Measurements from ENCODE around the gene TMEM179. TPM values are rescaled to one million over a fixed set of nuclear protein-coding genes. Genes with fewer than 3 reads are reported as not detected.
A peak's percentile ranks its signal among the peaks of the same experiment; 100 is the strongest.

TMEM179 gene
- total RNA-seq, 1 donor from 2014 or later = 0.30 TPM

DNA sequence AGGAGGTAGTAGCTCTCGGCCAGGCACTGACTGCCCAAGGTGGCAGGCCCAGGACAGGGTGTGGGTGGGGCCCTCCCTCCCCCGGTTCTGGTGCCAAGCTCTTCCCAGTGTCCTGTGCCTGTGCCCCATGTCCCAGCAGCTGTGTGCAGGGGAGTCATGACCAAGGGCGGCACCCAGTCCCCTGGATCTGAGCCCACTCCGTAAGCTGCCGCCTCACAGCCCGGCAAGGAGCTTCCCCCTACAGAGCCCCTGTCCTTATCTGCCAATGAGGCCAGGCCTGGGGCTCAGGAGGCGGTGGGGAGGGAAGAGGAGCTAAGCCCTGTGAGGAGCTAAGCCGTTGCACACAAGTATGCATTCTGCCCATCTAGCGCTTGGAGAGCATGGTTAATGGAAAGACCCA lies 30.6 kb downstream of the TMEM179 start:
- ATAC-seq (no peak), DNase-seq (ENCODE audit: low spot score) (no peak)

DNA sequence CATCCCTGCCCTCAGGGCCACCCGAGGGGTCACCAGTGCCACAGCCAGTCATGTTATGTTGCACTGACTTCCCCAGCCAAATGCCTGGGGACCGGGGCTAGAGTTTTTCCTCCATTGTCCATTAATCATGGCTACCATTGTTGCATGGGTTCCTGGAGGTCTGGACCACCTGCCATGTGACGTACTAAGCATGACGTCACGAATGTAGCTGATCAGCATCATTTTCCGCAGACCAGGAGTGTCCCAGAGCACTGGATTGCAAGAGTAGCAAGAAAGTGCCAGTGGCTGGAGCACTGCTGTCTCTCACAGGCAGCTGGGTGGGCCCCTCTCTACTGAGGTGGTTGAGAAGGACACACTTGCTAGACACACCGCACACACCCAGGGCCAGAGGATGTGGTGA lies 31.9 kb downstream of the TMEM179 start:
- DNase-seq (ENCODE audit: low spot score) (no peak), ATAC-seq (no peak)

DNA sequence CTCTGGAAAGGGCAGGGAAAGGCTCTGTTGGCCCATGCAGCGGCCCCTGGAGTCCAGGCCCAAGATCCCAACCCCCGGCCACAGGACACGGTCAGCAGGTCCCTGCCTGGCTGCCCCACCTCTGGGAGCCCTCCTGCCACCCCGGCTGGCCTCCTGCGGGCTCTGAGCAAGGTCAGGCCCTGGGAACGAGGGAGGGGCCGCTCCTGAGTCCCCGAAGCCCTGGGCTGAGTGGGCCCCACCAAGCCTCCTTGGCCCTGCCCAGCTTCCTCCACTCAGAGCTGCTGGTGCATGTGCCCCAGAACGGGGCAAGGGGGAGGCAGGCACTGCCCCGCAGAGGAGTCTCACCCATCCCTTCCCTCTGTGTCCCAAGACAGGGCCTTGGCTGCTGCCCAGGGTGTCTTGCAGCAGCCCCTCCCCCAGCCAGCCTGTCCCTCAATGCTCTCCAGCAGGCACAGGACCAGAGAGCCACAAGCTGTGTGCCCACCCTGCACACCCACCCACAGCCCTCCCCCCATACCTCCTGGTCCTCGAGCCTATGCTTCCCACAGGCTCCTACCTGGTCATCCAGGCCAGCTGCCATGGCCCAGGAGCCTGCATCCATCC lies 32.4 kb downstream of the TMEM179 start:
- no peak for ATAC-seq
- no peak for DNase-seq (ENCODE audit: low spot score)

DNA sequence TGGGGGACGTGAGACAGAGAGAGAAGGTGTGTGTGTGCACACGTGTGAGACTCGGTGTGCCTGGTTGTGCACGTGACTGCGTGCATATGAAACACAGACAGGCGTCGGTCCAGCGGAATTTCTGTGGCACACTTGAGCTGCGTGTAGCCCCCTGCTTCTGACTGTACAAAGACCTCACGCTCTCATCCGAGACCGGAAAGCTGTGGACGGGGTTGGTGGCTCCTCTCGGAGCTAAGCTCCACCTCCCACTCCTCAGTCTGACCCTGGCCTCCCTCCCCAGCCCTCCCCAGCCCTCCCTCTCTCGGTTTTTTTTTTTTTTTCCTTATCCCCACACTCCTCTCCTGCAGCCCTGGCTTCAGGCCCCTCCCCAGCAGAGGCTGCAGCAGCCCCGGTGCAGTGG lies 33.3 kb downstream of the TMEM179 start:
- DNase-seq (ENCODE audit: low spot score) = no peak
- no peak for ATAC-seq

DNA sequence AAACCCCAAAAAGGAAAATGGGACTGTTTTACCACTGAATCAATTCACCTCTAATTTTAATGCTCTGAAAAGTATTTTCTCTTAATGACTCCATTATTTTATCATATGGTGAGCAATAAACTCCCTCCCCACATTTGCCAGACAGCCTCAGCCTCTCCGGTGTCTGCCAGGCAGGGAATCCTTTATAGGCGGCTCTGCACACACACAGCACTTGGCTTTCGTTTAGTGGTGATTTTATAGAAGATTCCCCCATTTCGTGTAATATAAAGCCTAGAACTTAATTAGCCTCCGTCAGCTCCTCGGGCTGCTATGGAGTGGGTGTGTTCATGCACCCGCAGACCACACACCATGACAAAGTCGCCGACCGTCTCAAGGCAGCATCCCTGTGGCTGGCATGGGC lies 35.1 kb downstream of the TMEM179 start:
- no peak for DNase-seq (ENCODE audit: low spot score)
- no peak for ATAC-seq

DNA sequence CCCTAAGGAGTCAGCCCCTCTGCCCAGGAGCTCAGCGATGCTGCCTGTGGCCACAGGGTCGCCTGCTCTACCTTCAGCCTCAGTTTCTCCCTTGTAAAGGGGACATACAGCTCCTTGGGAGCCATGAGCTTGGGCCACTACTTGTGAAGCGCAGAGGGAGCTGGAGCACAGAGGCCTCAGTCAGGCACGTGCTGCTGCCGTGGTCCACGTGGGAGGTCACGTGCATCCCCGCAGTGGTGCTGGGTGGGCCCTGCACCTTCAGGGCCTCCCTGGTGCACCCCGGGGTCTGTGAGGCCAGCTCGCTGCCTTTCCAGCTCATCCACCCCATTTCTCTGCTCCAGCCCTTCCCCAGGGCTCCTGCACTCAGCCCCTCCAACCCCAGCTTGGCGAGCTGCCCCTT lies 36.0 kb downstream of the TMEM179 start:
- no peak for ATAC-seq

DNA sequence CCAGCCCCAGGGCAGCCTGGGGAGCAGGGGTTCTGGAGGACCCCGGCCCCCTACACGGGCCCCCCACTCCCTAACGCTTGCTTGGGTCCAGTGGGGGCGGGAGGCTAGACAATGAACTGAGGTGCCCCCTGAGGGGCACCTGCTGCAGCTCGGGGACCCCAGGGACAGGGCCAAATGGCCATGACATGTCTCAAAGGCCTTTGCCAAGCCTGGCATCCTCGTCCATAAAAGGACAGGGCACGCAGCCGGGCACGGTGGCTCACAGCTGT lies 36.7 kb downstream of the TMEM179 start:
- DNase-seq (ENCODE audit: low spot score) = no peak
- ATAC-seq = no peak

More for the DNA sequence above, 36.0 kb downstream of the TMEM179 start:
- DNase-seq (ENCODE audit: low spot score) = no peak

DNA sequence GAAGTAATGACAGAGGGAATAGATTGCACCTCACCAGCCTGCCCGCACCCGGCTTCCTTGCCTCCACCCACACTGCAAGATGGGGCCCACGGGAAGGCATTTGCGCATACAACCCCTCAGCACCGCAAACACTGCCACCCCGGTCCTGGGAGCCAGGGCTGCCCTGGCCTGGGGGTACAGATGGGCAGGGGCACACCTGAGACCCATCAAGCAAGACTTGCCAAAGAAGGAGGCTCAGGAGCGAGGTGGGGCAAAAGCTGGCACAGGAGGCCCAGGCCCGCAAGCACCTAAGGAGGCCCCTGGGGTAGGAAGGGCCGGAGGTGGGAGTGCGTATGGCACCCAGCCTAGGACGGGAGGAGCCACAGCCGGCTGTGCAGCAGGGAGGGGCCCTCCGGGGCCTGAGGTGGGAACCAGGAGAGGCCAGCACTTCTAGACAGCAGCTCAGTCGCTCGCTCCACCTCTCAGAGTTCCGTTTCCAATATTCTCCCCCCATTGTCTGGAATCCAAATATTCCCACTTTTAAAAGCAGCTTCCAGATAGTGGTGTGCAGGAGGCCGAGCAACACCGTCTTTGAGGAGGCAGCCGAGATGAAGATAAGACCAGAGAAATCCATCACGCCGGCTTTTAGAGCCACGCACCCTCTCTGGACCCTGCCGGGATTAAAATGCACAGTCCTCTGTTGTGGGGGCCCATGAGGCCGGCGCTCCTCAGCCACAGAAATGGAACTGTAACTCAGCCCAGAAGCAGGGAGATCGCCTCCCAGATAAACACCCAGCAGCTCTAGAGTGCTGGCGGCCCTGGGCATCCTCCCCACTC lies 37.2 kb downstream of the TMEM179 start:
- ATAC-seq (no peak), DNase-seq (ENCODE audit: low spot score) (no peak)

DNA sequence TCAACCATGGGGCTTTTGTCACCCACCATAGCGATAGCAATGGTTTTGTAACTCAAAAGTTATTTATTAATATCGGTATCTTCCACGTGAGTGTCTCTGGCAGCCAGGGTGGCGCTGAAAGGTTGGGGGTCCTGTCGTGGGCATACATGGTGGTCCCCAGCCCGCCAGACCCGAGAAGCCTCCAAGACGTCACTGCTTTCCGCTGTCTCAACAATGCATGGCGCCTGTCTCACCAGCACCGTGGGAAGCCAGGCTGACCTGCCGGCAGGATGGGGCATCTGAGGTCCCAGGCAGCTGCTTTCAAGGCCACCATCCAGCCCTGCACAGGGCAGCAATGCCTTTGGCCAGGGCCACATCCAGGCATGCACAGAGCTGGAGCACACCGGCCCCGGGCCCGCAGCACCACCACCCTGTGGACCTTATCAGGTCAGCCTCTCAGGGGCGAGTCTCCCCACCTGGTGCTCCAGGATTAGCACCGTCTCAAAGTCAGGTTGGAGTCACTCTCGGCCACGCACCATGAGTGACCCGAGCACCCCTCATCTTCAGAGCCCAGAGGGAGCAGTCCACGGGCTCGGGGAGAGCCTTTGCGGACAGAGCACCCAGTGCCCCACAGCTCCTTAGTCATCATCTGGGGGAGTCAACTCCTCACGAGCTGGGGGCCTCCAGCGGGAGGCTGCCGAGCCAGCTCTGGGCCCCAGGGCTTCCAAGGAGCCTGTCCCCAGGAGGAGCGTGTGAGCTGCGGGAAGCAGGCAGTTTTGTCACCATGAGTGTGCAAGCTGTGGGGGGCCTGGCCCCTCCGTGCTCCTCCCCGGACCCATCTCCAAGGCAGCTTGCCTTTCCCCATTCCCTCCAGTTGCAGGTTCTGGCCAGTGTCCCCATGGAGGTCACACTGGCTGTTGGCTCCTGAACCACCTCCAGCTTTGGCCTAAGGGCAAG lies 39.6 kb downstream of the TMEM179 start:
- DNase-seq (ENCODE audit: low spot score) = no peak
- no peak for ATAC-seq

DNA sequence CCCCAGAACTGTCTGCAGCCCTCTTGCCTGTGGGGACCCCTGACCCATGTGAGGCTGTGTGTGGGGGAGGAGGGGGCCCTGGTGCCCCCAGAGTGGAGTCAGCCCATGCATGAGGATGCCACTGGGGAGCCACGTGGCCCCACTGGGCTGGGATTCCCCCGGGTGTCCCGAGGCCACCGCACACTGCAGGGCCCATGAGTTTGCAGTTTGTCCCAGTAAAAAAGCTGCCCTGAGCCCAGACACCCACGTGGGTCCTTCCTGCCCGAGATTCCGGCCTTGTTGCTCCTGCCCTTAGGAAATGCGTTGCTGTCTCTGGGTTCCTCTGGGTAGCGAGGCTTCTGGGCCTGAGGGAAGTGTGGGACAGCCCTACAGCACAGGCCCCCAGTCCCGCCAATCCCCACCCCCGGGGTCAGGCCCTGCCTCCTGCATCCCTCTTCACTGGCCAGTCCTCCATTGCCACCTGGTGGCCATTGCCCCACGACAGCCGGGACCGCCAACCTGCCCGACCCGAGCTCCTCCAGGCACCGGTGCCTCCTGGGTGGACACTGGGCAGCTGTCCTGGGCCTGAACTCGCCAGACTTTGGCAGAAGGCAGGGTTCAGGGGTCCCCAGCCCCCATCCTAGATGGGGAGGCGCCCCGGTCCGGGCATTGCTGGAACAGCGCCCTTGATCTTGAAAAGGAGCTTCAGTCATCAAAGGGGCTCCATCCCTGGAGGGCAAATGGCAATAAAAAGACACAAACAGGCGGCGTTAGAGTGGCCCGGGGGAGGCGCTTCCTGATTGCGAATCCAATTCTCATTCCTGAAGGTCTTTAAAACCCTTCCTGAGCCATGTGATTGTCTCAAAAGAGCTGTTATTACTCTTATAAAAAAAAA lies 40.6 kb downstream of the TMEM179 start:
- ATAC-seq (peak; percentile 88), DNase-seq (ENCODE audit: low spot score) (peak; percentile 77)

DNA sequence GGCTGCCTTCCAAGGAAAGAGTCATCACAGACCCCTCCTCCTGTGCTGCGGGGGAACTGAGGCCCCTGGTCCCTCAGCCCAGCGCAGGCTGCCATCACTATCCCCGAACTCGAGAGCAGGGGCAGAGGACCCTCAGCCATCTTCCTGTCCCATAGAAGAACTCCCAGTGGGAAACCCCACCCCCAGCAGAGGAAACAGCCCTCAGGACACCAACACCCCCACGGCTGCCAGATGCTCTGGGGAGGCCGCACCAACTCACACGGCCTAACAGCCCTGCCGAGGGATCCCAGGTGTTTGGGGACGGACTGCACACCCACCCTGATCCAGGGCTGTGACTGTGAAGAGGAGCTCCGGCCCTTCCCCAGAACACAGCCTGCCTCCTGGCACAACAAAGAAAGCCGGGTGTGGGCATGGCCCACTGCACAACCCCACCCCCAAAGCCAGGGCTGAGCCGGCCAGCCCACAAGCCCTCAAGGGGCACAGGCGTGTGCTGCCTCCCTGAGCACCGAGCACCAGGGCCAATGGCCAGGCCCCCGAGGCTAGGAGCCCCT lies 41.3 kb downstream of the TMEM179 start:
- no peak for ATAC-seq
- no peak for DNase-seq (ENCODE audit: low spot score)

DNA sequence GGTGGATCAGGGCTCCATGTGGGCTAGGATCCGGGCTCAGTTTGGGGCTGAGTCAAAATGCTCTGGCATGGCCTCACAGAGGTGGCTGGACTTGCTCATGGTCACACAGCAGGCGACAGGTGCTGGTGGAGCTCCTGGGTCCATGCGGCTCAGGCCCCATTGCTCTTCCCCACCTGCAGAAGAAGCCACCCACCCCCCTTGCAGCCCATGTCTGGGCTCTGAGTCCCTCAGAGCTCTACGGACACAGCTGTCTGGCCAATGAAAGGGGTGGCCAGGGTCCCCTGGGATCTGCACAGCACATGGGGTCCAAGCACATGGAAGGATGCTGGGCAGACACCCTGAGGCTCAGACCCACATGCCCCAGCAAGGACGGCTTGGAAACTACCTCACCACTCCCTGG lies 42.0 kb downstream of the TMEM179 start:
- DNase-seq (ENCODE audit: low spot score) = no peak

DNA sequence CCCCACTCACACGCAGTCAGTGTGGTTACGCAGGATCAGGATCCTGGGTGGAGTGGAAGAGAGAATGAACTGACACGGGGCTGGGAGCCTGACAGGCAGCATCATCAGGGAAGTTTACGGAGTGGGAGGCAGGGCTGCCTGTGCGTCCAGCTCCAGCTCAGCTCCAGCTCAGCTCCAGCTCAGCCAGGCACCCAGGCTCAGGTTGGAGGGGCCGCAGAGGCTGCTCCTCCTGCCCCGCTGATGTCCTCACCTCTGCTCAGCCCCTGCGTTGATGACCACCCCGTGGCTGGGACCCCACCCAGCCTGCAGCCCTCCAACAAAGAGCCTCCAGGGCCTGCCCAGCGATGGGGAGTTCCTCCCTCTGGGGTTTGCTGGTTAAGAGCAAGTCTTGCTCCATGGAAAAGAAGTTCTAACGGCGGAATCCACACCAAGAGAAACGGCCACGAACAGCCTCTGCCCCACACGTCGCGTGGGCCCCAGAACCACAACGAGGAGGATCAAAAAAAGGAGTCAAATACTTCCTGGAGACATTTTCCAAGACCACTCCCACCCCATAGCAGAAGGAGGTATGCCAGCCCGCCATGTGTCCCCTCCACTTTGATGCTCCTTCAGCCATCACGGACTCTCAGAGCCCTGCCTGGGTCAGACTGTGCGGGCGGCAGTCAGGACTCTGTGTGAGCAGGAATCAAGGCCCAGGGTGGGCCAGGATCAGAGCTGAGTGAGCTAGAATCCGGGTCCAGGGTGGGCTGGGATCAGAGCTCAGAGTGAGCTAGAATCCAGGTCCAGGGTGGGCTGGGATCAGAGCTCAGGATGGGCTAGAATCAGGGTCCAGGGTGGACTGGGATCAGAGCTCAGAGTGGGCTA lies 42.7 kb downstream of the TMEM179 start:
- no peak for ATAC-seq
- DNase-seq (ENCODE audit: low spot score) = no peak

More for the DNA sequence above, 42.0 kb downstream of the TMEM179 start:
- no peak for ATAC-seq

DNA sequence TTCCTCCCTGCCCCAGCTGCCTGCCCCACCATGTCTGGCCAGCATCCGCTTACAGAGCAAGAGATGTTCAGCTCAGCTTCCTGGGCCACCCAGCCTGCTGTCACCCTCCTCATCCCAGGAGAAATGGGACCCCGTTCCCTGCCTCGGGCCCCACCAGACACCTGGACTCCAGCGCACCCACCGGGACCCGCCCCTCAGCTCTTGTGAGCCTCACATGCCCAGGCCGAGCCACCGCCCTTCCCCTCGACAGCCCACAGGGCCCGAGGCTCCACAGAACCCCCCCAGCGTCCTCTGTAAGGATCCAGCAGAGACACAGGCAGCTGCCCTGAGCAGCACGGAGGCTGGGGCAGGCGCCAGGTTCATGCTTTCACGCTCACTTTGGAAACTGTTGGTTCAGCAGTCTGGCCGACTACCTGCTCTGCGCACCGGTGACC lies 43.4 kb downstream of the TMEM179 start:
- ATAC-seq (no peak), DNase-seq (ENCODE audit: low spot score) (no peak)

DNA sequence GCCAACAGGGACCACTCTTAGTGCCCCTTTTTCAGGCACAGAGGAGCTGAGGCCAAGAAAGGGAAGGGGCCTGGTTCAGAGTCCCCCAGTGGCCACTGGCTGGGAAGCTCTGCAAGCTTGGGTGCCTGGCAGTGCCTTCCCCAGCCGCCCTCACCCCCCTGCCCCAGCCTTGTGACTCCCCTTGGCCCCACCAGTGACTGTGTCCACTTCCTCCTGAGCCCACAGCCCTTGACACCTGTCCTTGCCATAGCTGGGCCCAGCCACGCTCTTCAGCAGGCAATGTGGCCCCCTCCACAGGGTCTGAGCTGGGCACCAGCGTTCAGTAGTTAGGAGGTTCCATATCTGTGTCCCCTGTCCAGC lies 44.0 kb downstream of the TMEM179 start:
- no peak for ATAC-seq
- no peak for DNase-seq (ENCODE audit: low spot score)

DNA sequence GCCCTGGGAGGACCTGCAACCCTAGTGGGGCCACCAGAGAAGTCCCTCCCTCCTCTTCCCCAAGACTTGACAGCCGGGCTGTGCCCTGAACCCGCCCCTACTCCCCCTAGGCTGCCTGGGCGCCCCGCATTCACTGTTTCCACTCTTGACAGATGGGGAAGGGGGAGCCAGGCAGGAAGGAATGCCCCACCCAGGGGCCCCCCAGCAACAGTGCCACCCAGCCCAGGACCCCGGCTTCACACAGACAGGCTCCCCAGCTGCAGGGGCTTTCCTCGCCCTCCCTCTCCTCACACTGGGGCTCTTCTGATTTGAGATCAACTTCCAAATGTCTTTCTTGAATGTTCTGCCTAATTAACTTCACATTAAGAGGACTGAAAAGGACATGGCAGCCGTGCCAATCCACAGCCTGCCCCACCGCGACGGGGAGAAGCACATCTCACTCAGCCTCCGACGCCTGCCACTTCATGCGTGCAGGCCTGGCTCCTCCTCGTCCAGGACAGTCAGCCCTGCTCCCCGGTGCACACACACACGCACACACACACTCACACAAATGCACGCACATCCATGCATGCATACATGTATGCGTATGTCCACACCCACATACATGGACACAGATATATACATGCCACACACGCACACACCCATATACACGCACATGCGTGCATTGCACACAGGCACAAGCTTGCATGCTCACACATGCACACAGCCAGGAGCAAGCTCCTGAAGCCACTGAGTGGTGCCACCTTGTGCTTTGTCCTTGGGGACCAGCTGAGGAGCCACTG lies 44.6 kb downstream of the TMEM179 start:
- DNase-seq (ENCODE audit: low spot score) (no peak), ATAC-seq (no peak)

DNA sequence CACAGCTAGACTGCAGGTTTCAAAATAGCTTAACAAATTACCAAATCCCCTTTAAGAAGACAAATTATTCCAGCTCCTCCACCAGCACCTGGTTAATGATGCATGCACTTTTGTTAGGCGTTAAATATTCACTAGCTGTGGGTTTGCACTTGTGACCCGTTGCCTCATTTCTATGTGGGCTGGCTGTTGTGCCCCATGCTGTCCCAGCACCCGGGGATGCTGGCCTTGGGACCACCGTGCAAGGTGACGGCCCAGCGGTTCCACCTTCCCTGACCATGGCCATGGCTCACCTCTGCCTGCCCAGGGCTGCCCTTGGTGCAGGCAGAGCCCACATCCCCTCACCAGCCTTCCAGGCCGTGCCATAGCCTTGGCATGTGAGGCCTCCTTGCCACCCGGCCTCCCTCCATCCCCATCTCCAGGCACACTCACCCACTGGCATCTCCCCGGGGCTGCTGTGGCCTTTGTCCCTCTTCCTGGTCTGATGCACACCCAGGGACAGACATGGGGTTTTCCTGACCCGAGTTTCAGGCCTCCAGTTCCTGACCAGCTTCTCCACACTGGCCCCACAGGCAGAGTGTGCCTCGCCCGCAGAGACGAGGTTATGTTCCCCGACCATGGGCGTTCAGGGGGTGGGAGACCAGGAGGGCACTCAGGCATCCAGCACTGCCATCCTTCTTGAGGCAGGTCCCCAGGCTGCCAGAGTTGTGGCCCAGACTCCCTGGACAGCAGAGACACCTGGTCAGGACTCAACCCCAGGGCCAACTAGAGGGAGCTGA lies 45.4 kb downstream of the TMEM179 start:
- no peak for ATAC-seq
- DNase-seq (ENCODE audit: low spot score) = no peak
